Keratinocyte (primary cell): ENCODE measurements around the gene HCST. TPM values are rescaled to one million over a fixed set of nuclear protein-coding genes. Genes with fewer than 3 reads are reported as not detected.

Source experiments
- DNase-seq: peaks from one replicate; pipeline ENCODE4 v3.0.0-alpha.2; 2011; ENCODE audit warnings: low read depth, missing footprints, low spot score
- FAIRE-seq: peaks from 2 replicates; lab custom pipeline; 2011; peaks lifted over from hg19 to GRCh38; lab: Jason Lieb, UNC
- H2AFZ ChIP-seq: 2 replicates; pipeline ENCODE4 v1.6.0; 2012; ENCODE audit warnings: low read length, control low read depth, inconsistent platforms; ENCODE audit not compliant: control insufficient read depth
- H3K27ac ChIP-seq: 2 replicates; pipeline ENCODE4 v1.5.1; 2011; ENCODE audit warnings: low read length; ENCODE audit not compliant: control insufficient read depth, insufficient read depth
- H3K27me3 ChIP-seq: 3 replicates; pipeline ENCODE4 v1.6.0; 2011; ENCODE audit warnings: low read length; ENCODE audit not compliant: control insufficient read depth, insufficient read depth; ENCODE audit errors: extremely low read depth
- H3K36me3 ChIP-seq, 2 experiments: 2 replicates in 1 of 2; 3 replicates in 1 of 2; pipeline ENCODE4 v1.5.1; 2011; ENCODE audit warnings: low read length in 2 of 2, mild to moderate bottlenecking in 1 of 2; ENCODE audit not compliant: control insufficient read depth in 2 of 2, insufficient read depth in 2 of 2; ENCODE audit errors: extremely low read depth in 1 of 2
- H3K4me1 ChIP-seq: 3 replicates; pipeline ENCODE4 v1.5.1; 2011; ENCODE audit warnings: low read length; ENCODE audit not compliant: control insufficient read depth, insufficient read depth; ENCODE audit errors: extremely low read depth
- H3K4me2 ChIP-seq: 3 replicates; pipeline ENCODE4 v1.6.0; 2011; ENCODE audit warnings: low read depth, low read length; ENCODE audit not compliant: control insufficient read depth, insufficient read depth; ENCODE audit errors: extremely low read depth
- H3K4me3 ChIP-seq, 3 experiments: fragments of 200-600 bp in 1 of 3; sonication (generic) in 1 of 3; 2 replicates in 2 of 3; 3 replicates in 1 of 3; pipeline ENCODE4 v1.5.1; 2011 to 2016; ENCODE audit warnings: low read length in 3 of 3, mild to moderate bottlenecking in 3 of 3, control low read depth in 2 of 3, inconsistent platforms in 1 of 3, low read depth in 1 of 3, mixed read lengths in 1 of 3, mixed run types in 1 of 3, moderate library complexity in 1 of 3; ENCODE audit not compliant: control insufficient read depth in 2 of 3, insufficient read depth in 2 of 3; ENCODE audit errors: extremely low read depth in 1 of 3
- H3K79me2 ChIP-seq: 2 replicates; pipeline ENCODE4 v1.6.0; 2012; ENCODE audit warnings: low read length; ENCODE audit not compliant: control insufficient read depth, insufficient read depth
- H3K9ac ChIP-seq: 3 replicates; pipeline ENCODE4 v1.6.0; 2011; ENCODE audit warnings: low read length; ENCODE audit not compliant: control insufficient read depth, insufficient read depth; ENCODE audit errors: extremely low read depth
- H3K9me1 ChIP-seq: 3 replicates; pipeline ENCODE4 v1.6.0; 2011; ENCODE audit warnings: low read length; ENCODE audit not compliant: control insufficient read depth, insufficient read depth; ENCODE audit errors: extremely low read depth
- H3K9me3 ChIP-seq: 2 replicates; pipeline ENCODE4 v1.5.1; 2012; ENCODE audit warnings: low read depth, low read length; ENCODE audit not compliant: control insufficient read depth
- H4K20me1 ChIP-seq: 3 replicates; pipeline ENCODE4 v1.6.0; 2011; ENCODE audit warnings: low read length; ENCODE audit not compliant: control insufficient read depth, insufficient read depth; ENCODE audit errors: extremely low read depth
- CTCF ChIP-seq, 3 experiments: IDR thresholded peaks in 1 of 3; conservative IDR thresholded peaks in 1 of 3; optimal IDR thresholded peaks in 1 of 3; 2 replicates in 2 of 3; 3 replicates in 1 of 3; pipeline versions ENCODE3 to v1.5.1; 2011; ENCODE audit warnings: low read length in 3 of 3, mild to moderate bottlenecking in 3 of 3, moderate library complexity in 2 of 3, control low read depth in 1 of 3, inconsistent platforms in 1 of 3; ENCODE audit not compliant: insufficient read depth in 2 of 3; ENCODE audit errors: extremely low read depth in 1 of 3
- EZH2 ChIP-seq: IDR thresholded peaks from one replicate; pipeline ENCODE4 v1.6.1; 2012; ENCODE audit warnings: inconsistent platforms, mild to moderate bottlenecking, low read length, moderate library complexity
- dilution Hi-C: fragments of 300-500 bp; cut with MboI; formaldehyde crosslinking; loops from one replicate; pipeline ENCODE4 v1.7.0; 2020; ENCODE audit warnings: low sequenced_read_pairs; ENCODE audit not compliant: extremely low pct_ligation_motif_present
- polyA plus RNA-seq, 5 experiments: library from polyadenylated mRNA; depleted of rRNA in 3 of 5; stranded (reverse) in 3 of 5; stranded (forward) in 1 of 5; unstranded in 1 of 5; fragments of >200 nt; gene quantifications; 1 replicate in 1 of 5; 2 replicates in 3 of 5; 3 replicates in 1 of 5; pipeline versions ENCODE4 v1.2.1 to v1.2.3, GENCODE V29; 2011 to 2012; ENCODE audit warnings: missing spikeins in 2 of 5, low read depth in 1 of 5, low replicate concordance in 1 of 5

The HCST gene
- polyA plus RNA-seq, 1 donor (not counting 4 experiments of a cell fraction or from before 2014, with no cell fraction given): 0.25 TPM

DNA sequence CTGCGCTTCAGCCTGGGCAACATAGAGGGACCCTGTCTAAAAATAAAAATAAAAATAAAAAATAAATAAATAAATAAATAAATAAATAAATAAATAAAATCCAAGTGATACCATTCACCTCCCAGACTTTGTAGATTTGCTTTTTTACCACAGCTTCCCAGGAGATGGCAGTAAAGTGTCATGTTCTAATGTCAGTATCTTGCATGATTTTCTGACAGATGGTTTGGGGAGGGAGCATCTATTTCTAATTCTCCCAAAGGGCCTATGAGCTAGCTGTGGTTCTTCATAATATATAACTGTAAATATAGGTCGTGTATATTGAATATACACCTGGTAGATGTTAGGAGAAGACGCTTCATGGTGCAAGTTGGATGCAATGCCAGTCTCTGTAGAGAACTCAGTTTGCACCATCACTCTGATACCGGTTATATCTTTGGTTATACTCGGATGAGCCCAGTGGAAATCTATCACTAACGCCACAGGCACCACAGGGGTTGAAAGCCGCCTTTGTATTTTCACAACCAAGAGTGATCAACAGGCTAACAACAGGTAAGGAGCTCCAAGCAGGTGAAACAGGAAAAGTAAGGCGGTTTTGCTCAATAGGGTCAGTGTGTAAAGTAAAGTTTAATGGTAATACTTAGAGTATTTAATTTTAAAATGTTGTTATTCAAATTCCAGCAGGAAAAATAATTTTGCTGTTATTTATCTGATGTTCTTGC is 20.1 kb upstream of the HCST start:
- no peak for FAIRE-seq
- H3K4me3 ChIP-seq: no peak overlapping the region
- no peak for DNase-seq
- H3K4me2 ChIP-seq: no peak overlapping the region
- H3K9me1 ChIP-seq: no peaks in the 10 kb centered on the region
- no peaks in the 10 kb centered on the region for H3K4me1 ChIP-seq
- H3K36me3 ChIP-seq: peaks cover 0 to 5% of the 10 kb centered on the region in 2 experiments
- no peak overlapping the region for H3K9ac ChIP-seq
- H3K27me3 ChIP-seq: peaks cover 7% of the 10 kb centered on the region
- H3K79me2 ChIP-seq: no peaks in the 10 kb centered on the region
- dilution Hi-C loops: no loop called here
- TF ChIP-seq EZH2: no peak
- TF ChIP-seq CTCF (optimal IDR thresholded peaks at IDR 0.05 in 1 of 3, IDR thresholded peaks at IDR 0.05 in 1 of 3, conservative IDR thresholded peaks at IDR 0.05 in 1 of 3; ENCODE audit: extremely low read depth in 1 of 3, insufficient read depth in 2 of 3, low read length in 3 of 3): peak; percentile 16 to 33 (median 32)
- H4K20me1 ChIP-seq: peaks cover 2% of the 10 kb centered on the region
- no peak overlapping the region for H3K27ac ChIP-seq
- H2AFZ ChIP-seq: no peak overlapping the region
- no peaks in the 10 kb centered on the region for H3K9me3 ChIP-seq

DNA sequence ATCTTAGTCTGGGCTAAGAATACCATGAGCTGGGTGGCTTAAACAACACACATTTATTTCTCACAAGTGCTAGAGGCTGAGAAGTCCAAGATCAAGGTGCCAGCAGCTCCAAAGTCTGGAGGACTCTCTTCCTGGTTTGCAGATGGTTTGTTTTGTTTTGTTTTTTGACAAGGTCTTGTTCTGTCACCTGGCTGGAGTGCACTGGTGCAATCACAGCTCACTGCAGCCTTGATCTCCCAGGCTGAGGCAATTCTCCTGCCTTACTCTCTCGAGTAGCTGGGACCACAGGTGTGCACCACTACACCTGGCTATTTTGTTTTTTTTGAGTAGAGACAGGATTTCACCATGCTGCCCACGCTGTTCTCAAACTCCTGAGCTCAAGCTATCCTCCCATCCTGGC is 18.4 kb upstream of the HCST start:
- Histone ChIP-seq H3K9ac (no peak overlapping the region), H3K27me3 (peaks cover 5% of the 10 kb centered on the region), H3K27ac (no peak overlapping the region), H3K9me1 (no peaks in the 10 kb centered on the region), H3K4me3 (no peak overlapping the region), H4K20me1 (no peaks in the 10 kb centered on the region), H3K36me3 (peaks cover 10 to 14% of the 10 kb centered on the region in 2 experiments), H3K4me1 (no peaks in the 10 kb centered on the region), H3K4me2 (no peak overlapping the region), H3K9me3 (no peaks in the 10 kb centered on the region), H3K79me2 (no peaks in the 10 kb centered on the region), H2AFZ (no peak overlapping the region)
- dilution Hi-C loops: no loop called here
- no peak for TF ChIP-seq EZH2
- TF ChIP-seq CTCF (optimal IDR thresholded peaks at IDR 0.05 in 1 of 3, IDR thresholded peaks at IDR 0.05 in 1 of 3, conservative IDR thresholded peaks at IDR 0.05 in 1 of 3; ENCODE audit: extremely low read depth in 1 of 3, insufficient read depth in 2 of 3, low read length in 3 of 3): no peak
- no peak for FAIRE-seq
- DNase-seq: no peak
